Psoas muscle (tissue), 8 donors: ENCODE data around the gene AUTS2. TPM values are rescaled to one million over a fixed set of nuclear protein-coding genes. Genes with fewer than 3 reads are reported as not detected.

ENCODE experiments used
- ATAC-seq, 4 donors: fragments of 200-7000 bp; cut with Tn5 transposase; one replicate each; pipeline ENCODE4 v1.9.1; 2020; ENCODE audit warnings: moderate library complexity in 3 of 4, mild to moderate bottlenecking in 2 of 4
- DNase-seq, 2 donors: peaks; one replicate each; pipeline ENCODE4 v3.0.0-alpha.2; 2020
- H3K27ac ChIP-seq: fragments of 200-600 bp; one replicate; pipeline ENCODE4 v1.8.0; 2022
- H3K27me3 ChIP-seq, 3 donors: fragments of 200-600 bp in 1 of 3; one replicate each; pipeline versions ENCODE4 v1.6.1 to v1.8.0; 2013 to 2022; ENCODE audit warnings: low read length in 2 of 3, mild to moderate bottlenecking in 2 of 3, moderate library complexity in 1 of 3; ENCODE audit not compliant: insufficient read depth in 3 of 3
- H3K36me3 ChIP-seq, 2 donors: fragments of 200-600 bp in 1 of 2; one replicate each; pipeline versions ENCODE4 v1.6.1 to v1.8.0; 2013 to 2022; ENCODE audit warnings: low read depth in 1 of 2, mild to moderate bottlenecking in 1 of 2, moderate library complexity in 1 of 2; ENCODE audit not compliant: insufficient read depth in 1 of 2
- H3K4me1 ChIP-seq: fragments of 200-600 bp; one replicate; pipeline ENCODE4 v1.8.0; 2022
- H3K4me3 ChIP-seq: fragments of 200-600 bp; one replicate; pipeline ENCODE4 v1.8.0; 2022; ENCODE audit warnings: mild to moderate bottlenecking
- H3K9me3 ChIP-seq: fragments of 200-600 bp; one replicate; pipeline ENCODE4 v1.8.0; 2022
- WGBS, 3 donors: extraction: QIAGEN DNeasy Blood & Tissue Kit; methylation state at CpG; one replicate each; pipeline versions ENCODE4 v1.1.6 to v1.1.7; 2013; 5-methylcytosine and 5-hydroxymethylcytosine counted together
- intact Hi-C, 2 donors: fragments of 100-400 bp; cut with DNase I; formaldehyde crosslinking; loops; one replicate each; pipeline versions ENCODE4 v1.11.0 to v1.14.2; 2022
- polyA plus RNA-seq, 3 donors: library from polyadenylated mRNA; stranded (reverse); fragments of 200-250 nt; gene quantifications; one replicate each; pipeline ENCODE4 v1.2.3, GENCODE V29; 2013
- total RNA-seq, 4 donors: library from RNA; stranded (reverse); fragmentation: NEBNext Ultra II Directional in 2 of 4; extraction: Animal tissue kit (Norgen Biotek cat#: 25700) in 2 of 4; gene quantifications; one replicate each; pipeline versions ENCODE4 v1.2.1 to v1.2.4, GENCODE V29; 2021 to 2023
- TF ChIP-seq, protein P1 (sequence below): fragments of 200-600 bp; IDR thresholded peaks from one replicate; pipeline ENCODE4 v1.8.0; 2022; ENCODE audit warnings: antibody characterized with exemption
- donor health status: healthy with polysubstance abuse.
- donor health status: DM: no; HTN: no; CAD: no; lungs with moderate emphysema.
- donor health status: Bipolar disorder and iron deficiency.
- donor health status: healthy.
- donor health status: DM: yes; HTN: yes; CAD: no.
- donor health status: DM: no; HTN: no; CAD: no.
- donor health status: DM: no; HTN: no; CAD: no.
- donor health status: DM: yes; HTN: yes; CAD: no.

AUTS2 gene
- total and polyA plus RNA-seq, 7 donors = 5.0 to 33.5 (median 14.3) TPM

DNA sequence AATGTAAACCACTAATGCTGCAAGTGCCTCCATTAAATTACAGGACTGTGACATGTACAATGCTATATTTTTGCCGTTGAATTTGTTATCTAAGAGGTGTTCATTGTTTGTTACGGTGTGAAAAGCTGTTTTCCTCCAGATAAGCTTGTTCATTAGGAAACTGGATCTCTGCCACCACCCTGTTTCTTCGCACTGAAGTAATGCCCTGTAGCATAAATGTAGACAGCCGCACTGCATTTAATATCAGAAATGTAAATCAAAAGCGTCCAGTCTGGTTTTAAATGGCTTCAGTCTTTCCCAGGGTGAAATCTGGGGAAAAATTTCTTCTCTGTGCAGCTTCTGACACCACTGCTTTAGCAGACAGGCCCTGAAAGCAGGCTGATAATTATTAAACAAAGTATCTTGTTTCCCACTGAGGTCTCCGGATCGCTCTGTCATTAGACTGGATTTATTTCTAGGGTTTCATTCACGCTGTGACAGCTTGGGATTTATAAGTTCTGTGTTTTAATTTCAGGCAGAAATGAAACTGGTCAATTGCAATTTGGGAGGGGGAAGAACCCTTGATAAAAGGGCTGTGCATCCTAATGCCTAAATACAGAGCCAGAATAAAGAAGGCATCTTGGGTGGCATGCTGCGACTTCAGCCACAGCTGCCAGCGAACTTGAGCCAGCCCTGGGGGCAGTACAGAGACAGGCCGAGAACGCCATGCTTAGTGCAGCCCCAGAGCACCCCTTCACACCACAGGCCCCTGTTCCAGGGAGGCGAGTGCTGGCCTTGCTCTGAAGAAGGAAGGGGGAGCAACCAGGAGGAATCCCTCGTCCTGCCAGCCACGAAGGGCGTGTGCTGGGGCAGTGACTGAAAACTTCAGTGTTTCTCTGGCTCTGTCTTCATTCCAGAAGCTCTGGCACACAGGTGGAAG, 985.9 kb downstream of the AUTS2 start:
- Histone ChIP-seq H3K9me3 (no peaks in the 10 kb centered on the region), H3K4me1 (peaks cover 14% of the 10 kb centered on the region), H3K4me3 (no peak overlapping the region), H3K36me3 (no peaks in the 10 kb centered on the region), H3K27ac (no peak overlapping the region), H3K27me3 (no peaks in the 10 kb centered on the region)
- intact Hi-C loops = no loop called here
- DNase-seq (no peak), ATAC-seq (peak in 3 of 4 donors; percentile 48 to 69 (median 67))
- TF ChIP-seq, protein P1, sequence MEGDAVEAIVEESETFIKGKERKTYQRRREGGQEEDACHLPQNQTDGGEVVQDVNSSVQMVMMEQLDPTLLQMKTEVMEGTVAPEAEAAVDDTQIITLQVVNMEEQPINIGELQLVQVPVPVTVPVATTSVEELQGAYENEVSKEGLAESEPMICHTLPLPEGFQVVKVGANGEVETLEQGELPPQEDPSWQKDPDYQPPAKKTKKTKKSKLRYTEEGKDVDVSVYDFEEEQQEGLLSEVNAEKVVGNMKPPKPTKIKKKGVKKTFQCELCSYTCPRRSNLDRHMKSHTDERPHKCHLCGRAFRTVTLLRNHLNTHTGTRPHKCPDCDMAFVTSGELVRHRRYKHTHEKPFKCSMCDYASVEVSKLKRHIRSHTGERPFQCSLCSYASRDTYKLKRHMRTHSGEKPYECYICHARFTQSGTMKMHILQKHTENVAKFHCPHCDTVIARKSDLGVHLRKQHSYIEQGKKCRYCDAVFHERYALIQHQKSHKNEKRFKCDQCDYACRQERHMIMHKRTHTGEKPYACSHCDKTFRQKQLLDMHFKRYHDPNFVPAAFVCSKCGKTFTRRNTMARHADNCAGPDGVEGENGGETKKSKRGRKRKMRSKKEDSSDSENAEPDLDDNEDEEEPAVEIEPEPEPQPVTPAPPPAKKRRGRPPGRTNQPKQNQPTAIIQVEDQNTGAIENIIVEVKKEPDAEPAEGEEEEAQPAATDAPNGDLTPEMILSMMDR = no peak
- 48 to 73% (median 49%) methylated on average over 16 of the region's 16 CpGs for WGBS, 3 donors

DNA sequence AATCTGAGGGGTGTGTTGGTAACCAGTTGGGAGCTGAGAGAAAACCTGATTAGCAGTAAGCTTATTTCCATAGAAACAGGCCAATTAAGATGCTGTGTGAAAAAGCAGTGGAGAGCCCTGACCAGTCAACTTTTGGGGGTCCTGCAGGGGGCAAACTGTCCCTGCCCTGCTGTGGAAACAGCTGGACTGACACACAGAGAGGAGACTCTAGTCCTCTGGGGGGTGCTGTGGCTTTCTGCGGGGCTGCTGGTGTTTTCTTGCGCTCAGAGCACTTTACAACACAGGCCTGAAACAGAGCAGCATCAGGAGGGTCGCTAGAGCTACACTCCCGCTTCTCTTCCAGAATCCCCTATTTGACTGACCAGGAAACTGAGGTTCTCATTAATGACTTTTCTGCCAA, 986.8 kb downstream of the AUTS2 start:
- H3K27me3 ChIP-seq = no peaks in the 10 kb centered on the region
- H3K9me3 ChIP-seq = no peaks in the 10 kb centered on the region
- no peaks in the 10 kb centered on the region for H3K36me3 ChIP-seq
- H3K4me3 ChIP-seq = no peak overlapping the region
- H3K4me1 ChIP-seq = peaks cover 14% of the 10 kb centered on the region
- H3K27ac ChIP-seq = no peak overlapping the region
- intact Hi-C loops = no loop called here
- peak in 3 of 4 donors; percentile 49 to 72 (median 68) for ATAC-seq
- TF ChIP-seq, protein P1 = no peak
- no peak for DNase-seq
- 70 to 98% (median 83%) methylated on average over 4 of the region's 4 CpGs for WGBS, 3 donors

DNA sequence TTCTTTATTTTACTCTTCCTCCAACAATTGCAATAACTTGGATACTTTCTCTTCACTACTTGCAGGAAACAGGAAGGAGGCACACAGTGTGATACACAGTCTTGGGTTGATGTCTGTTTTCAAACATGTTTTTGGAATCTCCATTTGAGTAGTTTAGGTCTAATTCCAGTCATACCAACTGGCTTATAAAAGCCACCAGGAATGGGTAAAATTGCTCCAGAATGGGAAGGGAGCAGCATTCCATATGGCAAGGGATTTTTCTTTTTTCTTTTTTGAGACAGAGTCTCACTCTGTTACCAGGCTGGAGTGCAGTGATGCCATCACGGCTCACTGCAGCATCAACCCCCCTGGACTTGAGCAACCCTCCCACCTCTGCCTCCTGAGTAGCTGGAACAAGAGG, 988.5 kb downstream of the AUTS2 start:
- 93 to 100% (median 95%) methylated on average over 1 of the region's 1 CpG for WGBS, 3 donors
- ATAC-seq (no peak), DNase-seq (no peak)
- intact Hi-C loops = no loop called here
- no peak overlapping the region for H3K27ac ChIP-seq
- no peaks in the 10 kb centered on the region for H3K36me3 ChIP-seq
- no peak overlapping the region for H3K4me3 ChIP-seq
- H3K9me3 ChIP-seq = no peaks in the 10 kb centered on the region
- H3K4me1 ChIP-seq = peaks cover 14% of the 10 kb centered on the region
- TF ChIP-seq, protein P1 = no peak
- H3K27me3 ChIP-seq = no peaks in the 10 kb centered on the region

DNA sequence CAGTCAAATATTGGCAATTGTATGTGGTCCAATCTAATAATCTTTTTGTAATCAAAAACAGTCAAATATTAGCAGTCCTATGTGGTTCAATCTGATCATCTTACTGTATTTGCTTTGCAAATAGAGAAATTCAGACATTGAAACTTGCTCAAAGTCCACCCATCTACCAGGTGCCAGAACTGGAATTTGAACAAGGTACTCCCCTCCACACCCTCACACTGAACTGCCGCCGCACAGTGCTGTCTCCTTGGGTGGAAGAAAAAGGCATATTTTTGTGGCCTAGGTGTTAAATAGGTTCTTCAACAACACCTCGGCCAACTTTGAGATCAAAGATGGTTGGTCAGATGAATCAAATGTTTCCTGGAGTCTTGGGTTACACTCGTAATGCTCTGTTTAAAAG, 989.5 kb downstream of the AUTS2 start:
- Histone ChIP-seq H3K27ac (no peak overlapping the region), H3K4me1 (peaks cover 14% of the 10 kb centered on the region), H3K9me3 (no peaks in the 10 kb centered on the region), H3K36me3 (no peaks in the 10 kb centered on the region), H3K27me3 (no peaks in the 10 kb centered on the region), H3K4me3 (no peak overlapping the region)
- ATAC-seq (no peak), DNase-seq (no peak)
- TF ChIP-seq, protein P1 = no peak
- intact Hi-C loops = no loop called here
- WGBS, 3 donors = 72 to 96% (median 95%) methylated on average over 4 of the region's 4 CpGs
